K562 treated with DMSO at 1 percent for 4 hours (cell line): Measurements from ENCODE around the gene BAIAP2. TPM values are rescaled to one million over a fixed set of nuclear protein-coding genes. Genes with fewer than 3 reads are reported as not detected.

Experiments used
- total RNA-seq: library from RNA; unstranded; fragments of 300-600 nt; gene quantifications from 2 replicates; pipeline ENCODE4 v1.2.3, GENCODE V29; 2022; ENCODE audit not compliant: insufficient read depth

The BAIAP2 gene
- 77.6 and 77.8 TPM in 2 replicates for total RNA-seq

GRCh38 chr17:81034779-81035520 lies at the start of gene BAIAP2:
TSS of gene BAIAP2 (plus strand) at chr17:81035151. CDS start at chr17:81035255, 104 bp downstream.

GRCh38 chr17:80991645-80992076 lies 43.3 kb upstream of the BAIAP2 start, which contains the start of gene CHMP6:
TSS of gene CHMP6 (plus strand) at chr17:80991841. CDS start at chr17:80991919, 78 bp downstream.

GRCh38 chr17:81165246-81166032 lies 130.5 kb downstream of the BAIAP2 start, which contains the start of gene PVALEF:
TSS of gene PVALEF (plus strand) at chr17:81165507. CDS start at chr17:81181227, 15,720 bp downstream.

GRCh38 chr17:81166033-81166492 lies 131.1 kb downstream of the BAIAP2 start, which contains the start of gene AATK:
TSS of gene AATK (minus strand) at chr17:81166221. CDS start at chr17:81165992, 229 bp downstream.

Other genes starting within 250 kb of the BAIAP2 start
- gene CHMP6, start 43.3 kb upstream of the BAIAP2 start, total RNA-seq = 9.9 and 11.3 TPM in 2 replicates
- not detected in 2 replicates for gene PVALEF, start 130.4 kb downstream of the BAIAP2 start, total RNA-seq
- not detected in 2 replicates for gene AATK, start 131.1 kb downstream of the BAIAP2 start, total RNA-seq
- gene CEP131, start 187.8 kb downstream of the BAIAP2 start, total RNA-seq = 23.3 and 27.7 TPM in 2 replicates
- 20.7 and 26.9 TPM in 2 replicates for gene TEPSIN, start 203.9 kb downstream of the BAIAP2 start, total RNA-seq
- gene NDUFAF8, start 204.2 kb downstream of the BAIAP2 start, total RNA-seq = 56.2 and 75.8 TPM in 2 replicates